GM12801 (cell line): ENCODE results near the gene HTR1B.

ENCODE experiments used
- TF ChIP-seq, protein P1 (sequence below): IDR thresholded peaks from one replicate; pipeline ENCODE4 v1.5.1; 2011; ENCODE audit warnings: control low read depth; ENCODE audit not compliant: insufficient read length; ENCODE audit errors: extremely low read depth

The HTR1B gene

DNA sequence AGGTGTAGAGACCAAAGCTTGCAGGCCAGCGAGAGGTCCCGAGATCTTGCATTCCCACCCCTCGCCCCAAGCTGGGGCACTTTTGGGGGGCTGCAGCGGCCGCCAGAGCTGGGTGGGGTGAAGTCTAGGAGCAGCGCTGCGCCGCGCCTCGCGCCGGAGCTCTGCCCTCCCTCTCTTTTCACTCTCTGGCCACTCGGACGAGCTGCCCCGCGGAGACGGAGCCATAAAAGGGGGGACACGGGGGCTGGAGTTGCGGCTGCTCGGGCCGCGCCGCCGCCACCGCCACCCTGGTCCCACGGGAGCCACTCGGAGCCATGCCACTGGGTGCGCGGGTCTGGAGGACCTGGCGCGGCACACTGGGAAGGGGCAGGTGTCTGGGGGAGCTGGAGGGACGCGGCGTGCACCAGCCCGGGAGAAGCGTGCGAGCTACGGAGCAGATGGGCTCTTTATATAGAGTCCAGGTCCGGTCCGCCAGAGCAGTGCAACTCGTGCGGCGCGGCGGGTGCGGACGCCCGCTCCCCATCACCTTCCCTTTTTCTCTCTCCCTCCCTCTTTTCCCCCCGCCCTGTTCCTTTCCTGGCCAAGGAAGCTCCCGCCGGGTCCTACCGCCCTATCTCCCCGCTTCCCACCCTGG is 687 bp upstream of the HTR1B start:
- TF ChIP-seq, protein P1, sequence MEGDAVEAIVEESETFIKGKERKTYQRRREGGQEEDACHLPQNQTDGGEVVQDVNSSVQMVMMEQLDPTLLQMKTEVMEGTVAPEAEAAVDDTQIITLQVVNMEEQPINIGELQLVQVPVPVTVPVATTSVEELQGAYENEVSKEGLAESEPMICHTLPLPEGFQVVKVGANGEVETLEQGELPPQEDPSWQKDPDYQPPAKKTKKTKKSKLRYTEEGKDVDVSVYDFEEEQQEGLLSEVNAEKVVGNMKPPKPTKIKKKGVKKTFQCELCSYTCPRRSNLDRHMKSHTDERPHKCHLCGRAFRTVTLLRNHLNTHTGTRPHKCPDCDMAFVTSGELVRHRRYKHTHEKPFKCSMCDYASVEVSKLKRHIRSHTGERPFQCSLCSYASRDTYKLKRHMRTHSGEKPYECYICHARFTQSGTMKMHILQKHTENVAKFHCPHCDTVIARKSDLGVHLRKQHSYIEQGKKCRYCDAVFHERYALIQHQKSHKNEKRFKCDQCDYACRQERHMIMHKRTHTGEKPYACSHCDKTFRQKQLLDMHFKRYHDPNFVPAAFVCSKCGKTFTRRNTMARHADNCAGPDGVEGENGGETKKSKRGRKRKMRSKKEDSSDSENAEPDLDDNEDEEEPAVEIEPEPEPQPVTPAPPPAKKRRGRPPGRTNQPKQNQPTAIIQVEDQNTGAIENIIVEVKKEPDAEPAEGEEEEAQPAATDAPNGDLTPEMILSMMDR, result no peak

DNA sequence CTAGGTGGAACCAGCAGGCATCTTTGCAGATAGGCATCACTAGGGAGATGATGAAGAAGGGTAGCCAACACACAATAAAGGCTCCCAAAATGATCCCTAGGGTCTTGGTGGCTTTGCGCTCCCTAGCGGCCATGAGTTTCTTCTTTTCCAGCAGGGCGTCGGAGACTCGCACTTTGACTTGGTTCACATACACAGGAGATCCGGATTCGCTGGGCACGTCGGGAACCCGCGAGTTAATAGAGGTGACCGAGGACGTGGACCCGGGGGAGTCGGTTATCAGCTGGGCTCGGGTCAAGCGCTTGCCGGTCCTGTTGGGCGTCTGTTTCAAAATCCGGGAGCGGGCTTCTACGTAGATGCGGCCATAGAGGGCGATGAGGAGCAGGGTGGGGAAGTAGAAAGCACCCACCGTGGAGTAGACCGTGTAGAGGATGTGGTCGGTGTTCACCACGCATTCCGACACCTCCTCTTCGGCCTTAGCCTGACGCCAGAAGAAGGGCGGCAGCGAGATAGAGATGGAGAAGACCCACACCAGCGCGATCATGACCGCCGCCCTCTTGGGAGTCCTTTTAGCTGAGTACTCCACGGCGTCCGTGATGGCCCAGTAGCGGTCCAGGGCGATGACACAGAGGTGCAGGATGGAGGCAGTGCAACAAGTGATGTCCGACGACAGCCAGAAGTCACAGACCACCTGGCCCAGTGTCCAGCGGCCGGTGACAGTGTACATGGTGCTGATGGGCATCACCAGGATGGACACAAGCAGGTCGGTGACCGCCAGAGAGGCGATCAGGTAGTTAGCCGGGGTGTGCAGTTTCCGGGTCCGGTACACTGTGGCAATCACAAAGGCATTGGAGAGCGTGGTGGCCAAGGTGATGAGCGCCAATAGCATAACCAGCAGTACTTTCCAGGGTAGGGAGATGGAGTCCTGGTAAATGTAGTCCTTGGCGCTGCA is 658 bp downstream of the HTR1B start:
- TF ChIP-seq, protein P1, result no peak

DNA sequence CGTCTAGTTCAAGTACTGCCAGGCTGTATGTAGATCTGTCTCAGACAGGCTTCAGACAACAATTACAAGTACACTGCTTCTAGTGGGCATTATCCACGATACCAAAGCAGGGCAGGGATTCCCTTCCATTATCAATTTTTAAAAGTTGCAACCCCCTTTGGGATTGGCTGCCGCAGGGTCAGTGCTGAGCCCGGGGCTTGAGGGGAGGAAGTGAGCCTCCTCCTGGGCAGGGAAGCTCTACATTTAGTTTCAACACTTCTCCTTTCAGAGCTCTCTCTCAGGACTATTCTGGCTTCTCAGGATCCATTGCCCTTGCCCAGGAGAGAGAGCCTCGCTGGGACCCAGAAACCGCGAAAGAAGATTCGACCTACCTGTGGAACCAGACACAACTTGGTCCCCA is 1.5 kb downstream of the HTR1B start:
- TF ChIP-seq, protein P1, result no peak

DNA sequence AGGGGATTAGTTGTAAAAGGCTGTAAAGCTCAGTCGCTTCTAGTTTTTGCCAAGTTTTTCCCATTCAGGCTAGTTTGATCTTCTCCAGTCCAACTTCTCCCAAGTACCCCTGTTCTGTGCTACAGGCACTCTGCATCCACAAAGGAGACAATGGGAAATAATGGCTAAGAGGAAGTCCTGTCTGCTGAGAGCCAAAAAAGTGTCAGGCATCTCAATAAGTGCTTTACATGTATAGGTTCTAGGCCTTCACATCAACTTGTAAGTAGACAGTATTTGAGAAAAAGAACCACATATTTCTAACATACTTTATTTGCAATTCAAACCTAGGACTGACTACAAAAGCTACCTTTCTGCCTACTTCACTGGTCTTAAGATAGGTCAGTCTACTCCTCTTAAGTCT is 4.9 kb downstream of the HTR1B start:
- TF ChIP-seq, protein P1, result no peak

DNA sequence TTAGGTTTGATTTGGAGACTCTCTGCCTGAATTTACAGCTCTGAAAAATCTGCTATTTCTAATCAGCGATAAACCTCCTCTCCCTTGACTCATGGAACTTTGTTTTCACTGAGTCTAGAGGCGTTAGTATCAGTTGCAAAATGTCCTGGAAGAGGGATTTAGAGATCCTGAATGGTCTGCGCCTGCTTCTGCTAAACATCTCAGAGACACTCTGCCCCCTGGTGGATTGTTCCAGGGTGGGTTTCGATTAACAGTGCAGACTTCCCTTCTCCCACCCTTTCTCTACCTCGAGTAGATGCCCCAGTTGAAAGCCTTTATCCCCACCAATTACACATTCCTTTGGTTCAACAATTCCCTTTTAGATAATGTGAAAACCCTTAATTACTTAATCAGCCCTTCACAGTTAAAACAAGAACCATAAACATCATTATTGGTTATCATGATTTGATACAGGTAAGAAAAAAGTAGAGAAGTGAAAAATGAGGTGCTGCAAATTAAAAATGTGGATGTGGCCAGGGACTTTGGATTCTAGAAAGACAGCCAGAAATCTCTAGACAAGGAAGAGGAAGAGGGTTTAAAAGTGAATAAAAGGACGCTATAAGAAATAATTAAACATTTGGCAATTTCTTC is 5.5 kb downstream of the HTR1B start:
- TF ChIP-seq, protein P1, result no peak

DNA sequence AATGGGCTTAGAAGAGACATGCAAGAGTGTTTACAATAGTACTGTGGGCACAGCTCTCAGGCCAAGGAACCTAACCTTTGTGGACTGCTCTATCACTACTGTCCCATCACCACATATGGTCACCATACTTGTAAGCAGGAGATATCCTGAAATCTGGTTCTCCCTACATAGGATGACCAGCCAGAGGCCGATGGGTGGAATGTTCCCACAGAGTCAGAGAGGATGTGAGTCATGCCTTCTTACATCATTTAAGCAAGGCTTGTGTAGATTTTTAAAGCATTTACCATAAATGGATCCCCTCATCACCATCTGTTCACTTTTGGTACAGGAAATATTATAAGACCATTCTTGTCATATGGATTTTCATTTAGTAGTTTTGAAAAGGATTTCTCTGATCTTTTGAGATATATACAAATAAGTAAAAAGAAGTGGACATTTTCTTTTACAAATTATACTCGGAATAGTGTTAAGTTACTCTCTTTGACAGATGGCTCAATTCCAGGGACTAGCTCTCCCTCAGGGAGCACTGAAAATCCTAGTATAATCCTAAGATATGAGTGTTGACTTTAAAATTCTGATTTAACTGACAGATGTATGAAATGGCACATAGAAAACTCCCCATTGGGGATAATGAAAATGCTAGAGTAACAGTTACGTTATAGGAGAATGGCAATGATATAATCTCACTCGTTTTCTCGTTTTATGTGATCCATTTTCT is 6.6 kb downstream of the HTR1B start:
- TF ChIP-seq, protein P1, result no peak

DNA sequence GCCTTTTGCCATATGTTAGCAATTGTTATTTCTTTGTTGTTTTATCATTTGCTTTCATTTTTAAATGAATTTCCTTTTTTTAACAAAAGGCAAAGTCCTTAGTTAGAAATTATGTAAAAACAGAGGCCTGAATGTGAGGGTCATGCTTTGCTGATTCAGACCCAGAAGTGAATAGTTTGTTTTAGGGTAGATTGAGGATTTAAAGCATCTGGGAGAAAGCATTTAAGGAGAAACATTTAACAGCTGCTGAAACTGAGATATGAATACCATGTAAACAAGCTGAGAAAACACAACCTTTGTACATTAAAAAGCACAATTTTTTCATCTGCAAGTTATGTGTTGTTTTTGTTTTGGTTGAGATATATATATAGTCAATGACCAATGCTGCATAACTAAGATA is 8.0 kb downstream of the HTR1B start:
- TF ChIP-seq, protein P1, result no peak
